H9 (cell line): ENCODE results near the gene CFAP43. TPM values are rescaled to one million over a fixed set of nuclear protein-coding genes. Genes with fewer than 3 reads are reported as not detected.

ENCODE experiments used
- DNase-seq: peaks from one replicate; pipeline ENCODE4 v3.0.0-alpha.2; 2017
- H2AFZ ChIP-seq: one replicate; pipeline ENCODE4 v1.6.1; 2013; ENCODE audit warnings: mild to moderate bottlenecking, low read length, control low read depth, moderate library complexity
- H2AK5ac ChIP-seq: 2 replicates; pipeline ENCODE4 v1.6.1; 2013; ENCODE audit warnings: low read length, control low read depth, mixed read lengths; ENCODE audit not compliant: insufficient read length
- H2BK120ac ChIP-seq: one replicate; pipeline ENCODE4 v1.6.1; 2013; ENCODE audit warnings: low read depth, mild to moderate bottlenecking, low read length, control low read depth, inconsistent platforms; ENCODE audit not compliant: poor library complexity, severe bottlenecking
- H2BK12ac ChIP-seq: 2 replicates; pipeline ENCODE4 v1.6.1; 2013; ENCODE audit warnings: low read length, control low read depth, mixed read lengths, low read depth; ENCODE audit not compliant: insufficient read length
- H2BK15ac ChIP-seq: 2 replicates; pipeline ENCODE4 v1.6.1; 2013; ENCODE audit warnings: low read depth, low read length, control low read depth
- H2BK20ac ChIP-seq: one replicate; pipeline ENCODE4 v1.6.1; 2013; ENCODE audit warnings: low read depth, mild to moderate bottlenecking, low read length, control low read depth, inconsistent platforms; ENCODE audit not compliant: poor library complexity, severe bottlenecking
- H2BK5ac ChIP-seq: 2 replicates; pipeline ENCODE4 v1.6.1; 2013; ENCODE audit warnings: low read length, control low read depth, mixed read lengths; ENCODE audit not compliant: insufficient read length
- H3K14ac ChIP-seq: 2 replicates; pipeline ENCODE4 v1.6.1; 2013; ENCODE audit warnings: low read length, control low read depth; ENCODE audit not compliant: insufficient read depth
- H3K18ac ChIP-seq: 2 replicates; pipeline ENCODE4 v1.6.1; 2013; ENCODE audit warnings: low read depth, mild to moderate bottlenecking, mixed read lengths, low read length, control low read depth; ENCODE audit not compliant: insufficient read length
- H3K23ac ChIP-seq: 2 replicates; pipeline ENCODE4 v1.6.1; 2013; ENCODE audit warnings: low read length, control low read depth, mixed read lengths, low read depth; ENCODE audit not compliant: insufficient read length
- H3K23me2 ChIP-seq: 2 replicates; pipeline ENCODE4 v1.6.1; 2013; ENCODE audit warnings: low read depth, mild to moderate bottlenecking, mixed read lengths, low read length, control low read depth; ENCODE audit not compliant: insufficient read length, poor library complexity, severe bottlenecking
- H3K27ac ChIP-seq: 2 replicates; pipeline ENCODE4 v1.5.1; 2013; ENCODE audit warnings: low read length, control low read depth, mixed read lengths, low read depth; ENCODE audit not compliant: insufficient read length
- H3K27me3 ChIP-seq: 2 replicates; pipeline ENCODE4 v1.6.1; 2013; ENCODE audit warnings: low read length, control low read depth, inconsistent platforms; ENCODE audit not compliant: insufficient read depth
- H3K4ac ChIP-seq: 2 replicates; pipeline ENCODE4 v1.6.1; 2013; ENCODE audit warnings: low read depth, mild to moderate bottlenecking, control low read depth, inconsistent platforms, low read length, moderate library complexity
- H3K4me1 ChIP-seq: 2 replicates; pipeline ENCODE4 v1.6.1; 2013; ENCODE audit warnings: low read length, control low read depth, inconsistent platforms; ENCODE audit not compliant: insufficient read depth
- H3K4me2 ChIP-seq: 2 replicates; pipeline ENCODE4 v1.6.1; 2013; ENCODE audit warnings: low read length, control low read depth, mixed read lengths; ENCODE audit not compliant: insufficient read length, insufficient read depth
- H3K56ac ChIP-seq: 2 replicates; pipeline ENCODE4 v1.6.1; 2013; ENCODE audit warnings: low read depth, mild to moderate bottlenecking, mixed read lengths, low read length, control low read depth; ENCODE audit not compliant: insufficient read length
- H3K79me1 ChIP-seq: 2 replicates; pipeline ENCODE4 v1.6.1; 2013; ENCODE audit warnings: low read depth, mild to moderate bottlenecking, moderate library complexity, low read length, control low read depth, inconsistent platforms; ENCODE audit not compliant: insufficient read depth, poor library complexity, severe bottlenecking
- H3K79me2 ChIP-seq: 2 replicates; pipeline ENCODE4 v1.6.1; 2013; ENCODE audit warnings: low read length, control low read depth, inconsistent platforms; ENCODE audit not compliant: insufficient read depth
- H3K9ac ChIP-seq: 2 replicates; pipeline ENCODE4 v1.6.1; 2013; ENCODE audit warnings: low read length, control low read depth, mixed read lengths; ENCODE audit not compliant: insufficient read length; ENCODE audit errors: extremely low read depth
- H3K9me3 ChIP-seq: one replicate; pipeline ENCODE4 v1.6.1; 2013; ENCODE audit warnings: low read depth, low read length, inconsistent platforms; ENCODE audit not compliant: control insufficient read depth
- H3T11ph ChIP-seq: one replicate; pipeline ENCODE4 v1.6.1; 2013; ENCODE audit warnings: mild to moderate bottlenecking, low read length, control low read depth, inconsistent platforms
- H4K20me1 ChIP-seq: one replicate; pipeline ENCODE4 v1.6.1; 2013; ENCODE audit not compliant: control insufficient read depth, insufficient read length, insufficient read depth
- H4K5ac ChIP-seq: 2 replicates; pipeline ENCODE4 v1.6.1; 2013; ENCODE audit warnings: low read depth, mild to moderate bottlenecking, mixed read lengths, low read length, control low read depth; ENCODE audit not compliant: insufficient read length
- H4K8ac ChIP-seq: replicated peaks from 2 replicates; pipeline ENCODE4 v1.6.1; 2013; ENCODE audit warnings: low read length, control low read depth, mixed read lengths, low read depth; ENCODE audit not compliant: insufficient read length
- H4K91ac ChIP-seq: 2 replicates; pipeline ENCODE4 v1.6.1; 2013; ENCODE audit warnings: low read depth, mild to moderate bottlenecking, moderate library complexity, mixed read lengths, low read length, control low read depth; ENCODE audit not compliant: insufficient read length
- H3K27ac Mint-ChIP-seq, 3 experiments: 2 replicates in 2 of 3; 3 replicates in 1 of 3; pipeline ENCODE4 v1.8.0; 2020 to 2021; ENCODE audit warnings: mixed read lengths in 3 of 3, mild to moderate bottlenecking in 1 of 3, moderate library complexity in 1 of 3
- H3K27me3 Mint-ChIP-seq: 2 replicates; pipeline ENCODE4 v1.8.0; 2021; ENCODE audit warnings: low read depth, mild to moderate bottlenecking, moderate library complexity, mixed read lengths
- H3K36me3 Mint-ChIP-seq, 3 experiments: 2 replicates in 2 of 3; 3 replicates in 1 of 3; pipeline ENCODE4 v1.8.0; 2020 to 2021; ENCODE audit warnings: low read depth in 3 of 3, mixed read lengths in 3 of 3; ENCODE audit not compliant: insufficient read depth in 1 of 3
- H3K4me1 Mint-ChIP-seq, 2 experiments: 2 replicates each; pipeline ENCODE4 v1.8.0; 2020; ENCODE audit warnings: mixed read lengths in 2 of 2
- H3K4me3 Mint-ChIP-seq, 2 experiments: 2 replicates in 1 of 2; 3 replicates in 1 of 2; pipeline ENCODE4 v1.8.0; 2020 to 2021; ENCODE audit warnings: mild to moderate bottlenecking in 2 of 2, mixed read lengths in 2 of 2, moderate library complexity in 1 of 2
- H3K9me3 Mint-ChIP-seq, 2 experiments: 2 replicates in 1 of 2; 3 replicates in 1 of 2; pipeline ENCODE4 v1.8.0; 2020; ENCODE audit warnings: mild to moderate bottlenecking in 2 of 2, mixed read lengths in 2 of 2, moderate library complexity in 1 of 2
- WGBS: extraction: QIAGEN DNeasy Blood & Tissue Kit; methylation state at CpG from one replicate; pipeline ENCODE4 v1.1.7; 2013; ENCODE audit warnings: missing lambda C conversion rate, low lambda C conversion rate, mixed read lengths; ENCODE audit not compliant: insufficient read length; ENCODE audit errors: extremely low coverage; 5-methylcytosine and 5-hydroxymethylcytosine counted together
- total RNA-seq: library from RNA; stranded (reverse); gene quantifications from 2 replicates; pipeline ENCODE4 v1.2.1, GENCODE V29; 2021
- TF ChIP-seq, protein P1 (sequence below): fragments of 200-600 bp; sonication (generic); conservative IDR thresholded peaks from 3 replicates; pipeline ENCODE4 v1.8.0; 2021; ENCODE audit warnings: antibody characterized with exemption, mild to moderate bottlenecking

CFAP43 gene
- total RNA-seq, 1 experiment from 2014 or later, result 0.26 TPM

DNA sequence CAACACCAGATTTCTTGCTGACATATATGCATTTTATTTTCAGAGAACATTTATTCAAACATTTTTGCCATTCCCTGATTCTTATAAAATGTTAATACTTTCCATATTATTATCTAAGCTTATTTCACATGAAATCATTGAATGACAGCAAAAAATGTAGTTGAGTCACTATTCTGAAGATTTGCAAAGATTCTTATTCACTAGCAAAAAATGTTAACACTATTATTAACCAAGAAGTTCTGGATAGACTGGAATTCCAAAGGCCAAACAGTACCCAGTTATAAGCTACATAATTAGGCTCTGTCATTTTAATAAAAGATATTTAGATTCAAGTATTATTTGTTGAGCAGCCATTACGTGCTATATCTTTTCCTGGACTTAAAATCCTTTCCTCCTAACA lies 41.1 kb upstream of the CFAP43 start:
- no peak overlapping the region for H4K8ac ChIP-seq
- no peak overlapping the region for H2BK15ac ChIP-seq
- H3K9ac ChIP-seq, result no peak overlapping the region
- H3K27ac Mint-ChIP-seq, result no peak overlapping the region
- no peak overlapping the region for H3K14ac ChIP-seq
- no peak overlapping the region for H2BK12ac ChIP-seq
- H3K4me3 Mint-ChIP-seq, result no peak overlapping the region
- no peaks in the 10 kb centered on the region for H4K20me1 ChIP-seq
- H3K4me1 Mint-ChIP-seq, result peaks cover 8 to 12% of the 10 kb centered on the region in 2 experiments
- peaks cover 7% of the 10 kb centered on the region for H3K23me2 ChIP-seq
- no peak overlapping the region for H3K4ac ChIP-seq
- H3K23ac ChIP-seq, result no peak overlapping the region
- no peak overlapping the region for H3K4me2 ChIP-seq
- no peaks in the 10 kb centered on the region for H3K79me1 ChIP-seq
- H2AK5ac ChIP-seq, result no peak overlapping the region
- H2BK120ac ChIP-seq, result no peak overlapping the region
- no peak overlapping the region for H3T11ph ChIP-seq
- no peaks in the 10 kb centered on the region for H3K9me3 Mint-ChIP-seq
- H3K27ac ChIP-seq, result no peak overlapping the region
- H2AFZ ChIP-seq, result no peak overlapping the region
- peaks cover under 1% of the 10 kb centered on the region; the same call in 1 of the 2 replicates for H3K79me2 ChIP-seq
- H3K9me3 ChIP-seq, result no peaks in the 10 kb centered on the region
- no peak overlapping the region for H2BK5ac ChIP-seq
- TF ChIP-seq, protein P1, sequence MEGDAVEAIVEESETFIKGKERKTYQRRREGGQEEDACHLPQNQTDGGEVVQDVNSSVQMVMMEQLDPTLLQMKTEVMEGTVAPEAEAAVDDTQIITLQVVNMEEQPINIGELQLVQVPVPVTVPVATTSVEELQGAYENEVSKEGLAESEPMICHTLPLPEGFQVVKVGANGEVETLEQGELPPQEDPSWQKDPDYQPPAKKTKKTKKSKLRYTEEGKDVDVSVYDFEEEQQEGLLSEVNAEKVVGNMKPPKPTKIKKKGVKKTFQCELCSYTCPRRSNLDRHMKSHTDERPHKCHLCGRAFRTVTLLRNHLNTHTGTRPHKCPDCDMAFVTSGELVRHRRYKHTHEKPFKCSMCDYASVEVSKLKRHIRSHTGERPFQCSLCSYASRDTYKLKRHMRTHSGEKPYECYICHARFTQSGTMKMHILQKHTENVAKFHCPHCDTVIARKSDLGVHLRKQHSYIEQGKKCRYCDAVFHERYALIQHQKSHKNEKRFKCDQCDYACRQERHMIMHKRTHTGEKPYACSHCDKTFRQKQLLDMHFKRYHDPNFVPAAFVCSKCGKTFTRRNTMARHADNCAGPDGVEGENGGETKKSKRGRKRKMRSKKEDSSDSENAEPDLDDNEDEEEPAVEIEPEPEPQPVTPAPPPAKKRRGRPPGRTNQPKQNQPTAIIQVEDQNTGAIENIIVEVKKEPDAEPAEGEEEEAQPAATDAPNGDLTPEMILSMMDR, result no peak
- no peaks in the 10 kb centered on the region for H3K27me3 ChIP-seq
- no peak overlapping the region for H2BK20ac ChIP-seq
- no peak overlapping the region for H3K18ac ChIP-seq
- H3K36me3 Mint-ChIP-seq, result peaks cover 0 to 3% (median under 1%) of the 10 kb centered on the region in 3 experiments; a peak in 4 of 7 replicates
- no peaks in the 10 kb centered on the region for H3K4me1 ChIP-seq
- H3K56ac ChIP-seq, result no peak overlapping the region
- WGBS, result no CpG with 5 or more reads among the region's 1 CpG
- H3K27me3 Mint-ChIP-seq, result peaks cover 7% of the 10 kb centered on the region
- H4K5ac ChIP-seq, result no peak overlapping the region
- H4K91ac ChIP-seq, result no peak overlapping the region
- no peak for DNase-seq
